Measurements from ENCODE around the gene TNFRSF17. TPM values are rescaled to one million over a fixed set of nuclear protein-coding genes. Genes with fewer than 3 reads are reported as not detected.

Gene TNFRSF17
- total and polyA plus RNA-seq, 10 of the 15 experiments (the other 5 are each of a cell fraction or from before 2014, with no cell fraction given): 106 to 461 (median 179) TPM

DNA sequence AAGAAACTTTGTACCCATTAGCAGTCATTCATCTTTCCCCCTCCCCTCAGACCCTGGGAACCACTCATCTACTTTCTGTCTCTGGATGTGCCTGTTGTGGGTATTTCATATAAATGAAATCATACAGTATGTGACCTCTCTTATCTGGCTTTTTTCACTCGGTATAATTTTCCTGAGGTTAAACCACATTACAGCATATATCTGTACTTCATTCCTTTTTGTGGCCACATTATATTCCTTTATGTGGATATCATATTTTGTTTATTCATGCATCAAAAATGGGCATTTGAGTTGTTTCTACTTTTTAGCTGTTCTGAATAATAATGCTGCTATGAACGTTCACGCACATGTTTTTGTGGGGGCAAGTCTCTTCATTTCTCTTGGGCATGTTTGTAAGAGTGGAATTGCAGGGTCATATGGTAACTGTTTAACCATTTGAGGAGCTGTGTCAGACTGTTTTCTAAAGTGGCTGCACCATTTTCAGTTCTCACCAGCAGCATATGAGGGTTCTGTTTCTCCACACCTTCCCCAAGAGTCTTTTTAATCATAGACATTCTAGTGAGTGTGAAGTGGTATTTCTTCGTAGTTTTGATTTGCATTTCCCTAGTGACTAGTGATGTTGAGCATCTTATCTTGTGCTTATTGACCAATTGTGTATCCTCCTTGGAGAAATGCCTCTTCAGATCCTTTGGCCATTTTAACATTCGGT is 15.3 kb downstream of the TNFRSF17 start (continued):
- TF ChIP-seq, protein P1, sequence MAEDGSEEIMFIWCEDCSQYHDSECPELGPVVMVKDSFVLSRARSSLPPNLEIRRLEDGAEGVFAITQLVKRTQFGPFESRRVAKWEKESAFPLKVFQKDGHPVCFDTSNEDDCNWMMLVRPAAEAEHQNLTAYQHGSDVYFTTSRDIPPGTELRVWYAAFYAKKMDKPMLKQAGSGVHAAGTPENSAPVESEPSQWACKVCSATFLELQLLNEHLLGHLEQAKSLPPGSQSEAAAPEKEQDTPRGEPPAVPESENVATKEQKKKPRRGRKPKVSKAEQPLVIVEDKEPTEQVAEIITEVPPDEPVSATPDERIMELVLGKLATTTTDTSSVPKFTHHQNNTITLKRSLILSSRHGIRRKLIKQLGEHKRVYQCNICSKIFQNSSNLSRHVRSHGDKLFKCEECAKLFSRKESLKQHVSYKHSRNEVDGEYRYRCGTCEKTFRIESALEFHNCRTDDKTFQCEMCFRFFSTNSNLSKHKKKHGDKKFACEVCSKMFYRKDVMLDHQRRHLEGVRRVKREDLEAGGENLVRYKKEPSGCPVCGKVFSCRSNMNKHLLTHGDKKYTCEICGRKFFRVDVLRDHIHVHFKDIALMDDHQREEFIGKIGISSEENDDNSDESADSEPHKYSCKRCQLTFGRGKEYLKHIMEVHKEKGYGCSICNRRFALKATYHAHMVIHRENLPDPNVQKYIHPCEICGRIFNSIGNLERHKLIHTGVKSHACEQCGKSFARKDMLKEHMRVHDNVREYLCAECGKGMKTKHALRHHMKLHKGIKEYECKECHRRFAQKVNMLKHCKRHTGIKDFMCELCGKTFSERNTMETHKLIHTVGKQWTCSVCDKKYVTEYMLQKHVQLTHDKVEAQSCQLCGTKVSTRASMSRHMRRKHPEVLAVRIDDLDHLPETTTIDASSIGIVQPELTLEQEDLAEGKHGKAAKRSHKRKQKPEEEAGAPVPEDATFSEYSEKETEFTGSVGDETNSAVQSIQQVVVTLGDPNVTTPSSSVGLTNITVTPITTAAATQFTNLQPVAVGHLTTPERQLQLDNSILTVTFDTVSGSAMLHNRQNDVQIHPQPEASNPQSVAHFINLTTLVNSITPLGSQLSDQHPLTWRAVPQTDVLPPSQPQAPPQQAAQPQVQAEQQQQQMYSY (CRISPR knock-in tag; IDR thresholded peaks at IDR 0.05): no peak
- TF ChIP-seq, protein P2, sequence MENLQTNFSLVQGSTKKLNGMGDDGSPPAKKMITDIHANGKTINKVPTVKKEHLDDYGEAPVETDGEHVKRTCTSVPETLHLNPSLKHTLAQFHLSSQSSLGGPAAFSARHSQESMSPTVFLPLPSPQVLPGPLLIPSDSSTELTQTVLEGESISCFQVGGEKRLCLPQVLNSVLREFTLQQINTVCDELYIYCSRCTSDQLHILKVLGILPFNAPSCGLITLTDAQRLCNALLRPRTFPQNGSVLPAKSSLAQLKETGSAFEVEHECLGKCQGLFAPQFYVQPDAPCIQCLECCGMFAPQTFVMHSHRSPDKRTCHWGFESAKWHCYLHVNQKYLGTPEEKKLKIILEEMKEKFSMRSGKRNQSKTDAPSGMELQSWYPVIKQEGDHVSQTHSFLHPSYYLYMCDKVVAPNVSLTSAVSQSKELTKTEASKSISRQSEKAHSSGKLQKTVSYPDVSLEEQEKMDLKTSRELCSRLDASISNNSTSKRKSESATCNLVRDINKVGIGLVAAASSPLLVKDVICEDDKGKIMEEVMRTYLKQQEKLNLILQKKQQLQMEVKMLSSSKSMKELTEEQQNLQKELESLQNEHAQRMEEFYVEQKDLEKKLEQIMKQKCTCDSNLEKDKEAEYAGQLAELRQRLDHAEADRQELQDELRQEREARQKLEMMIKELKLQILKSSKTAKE (IDR thresholded peaks at IDR 0.05; ENCODE audit: low read depth, poor library complexity, severe bottlenecking): peak; percentile 71
- TF ChIP-seq MEF2B (IDR thresholded peaks at IDR 0.05; ENCODE audit: partially characterized antibody, poor library complexity, severe bottlenecking) (peak; percentile 74), POLR2AphosphoS5 (IDR thresholded peaks at IDR 0.05; ENCODE audit: low read length) (peak; percentile 54; the same call in 1 of the 2 replicates), IKZF1 (conservative IDR thresholded peaks at IDR 0.05) (peak; percentile 42), GATAD2B (conservative IDR thresholded peaks at IDR 0.05; ENCODE audit: low read depth) (peak; percentile 50; the same call in 1 of the 2 replicates), EED (IDR thresholded peaks at IDR 0.05; ENCODE audit: low read depth) (no peak; the same call in 1 of the 2 replicates)
- TF ChIP-seq, protein P3, sequence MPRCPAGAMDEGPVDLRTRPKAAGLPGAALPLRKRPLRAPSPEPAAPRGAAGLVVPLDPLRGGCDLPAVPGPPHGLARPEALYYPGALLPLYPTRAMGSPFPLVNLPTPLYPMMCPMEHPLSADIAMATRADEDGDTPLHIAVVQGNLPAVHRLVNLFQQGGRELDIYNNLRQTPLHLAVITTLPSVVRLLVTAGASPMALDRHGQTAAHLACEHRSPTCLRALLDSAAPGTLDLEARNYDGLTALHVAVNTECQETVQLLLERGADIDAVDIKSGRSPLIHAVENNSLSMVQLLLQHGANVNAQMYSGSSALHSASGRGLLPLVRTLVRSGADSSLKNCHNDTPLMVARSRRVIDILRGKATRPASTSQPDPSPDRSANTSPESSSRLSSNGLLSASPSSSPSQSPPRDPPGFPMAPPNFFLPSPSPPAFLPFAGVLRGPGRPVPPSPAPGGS (IDR thresholded peaks at IDR 0.05; ENCODE audit: borderline replicate concordance, insufficient read depth, low read depth, low read length, poor library complexity, severe bottlenecking): no peak
- TF ChIP-seq, protein P4, sequence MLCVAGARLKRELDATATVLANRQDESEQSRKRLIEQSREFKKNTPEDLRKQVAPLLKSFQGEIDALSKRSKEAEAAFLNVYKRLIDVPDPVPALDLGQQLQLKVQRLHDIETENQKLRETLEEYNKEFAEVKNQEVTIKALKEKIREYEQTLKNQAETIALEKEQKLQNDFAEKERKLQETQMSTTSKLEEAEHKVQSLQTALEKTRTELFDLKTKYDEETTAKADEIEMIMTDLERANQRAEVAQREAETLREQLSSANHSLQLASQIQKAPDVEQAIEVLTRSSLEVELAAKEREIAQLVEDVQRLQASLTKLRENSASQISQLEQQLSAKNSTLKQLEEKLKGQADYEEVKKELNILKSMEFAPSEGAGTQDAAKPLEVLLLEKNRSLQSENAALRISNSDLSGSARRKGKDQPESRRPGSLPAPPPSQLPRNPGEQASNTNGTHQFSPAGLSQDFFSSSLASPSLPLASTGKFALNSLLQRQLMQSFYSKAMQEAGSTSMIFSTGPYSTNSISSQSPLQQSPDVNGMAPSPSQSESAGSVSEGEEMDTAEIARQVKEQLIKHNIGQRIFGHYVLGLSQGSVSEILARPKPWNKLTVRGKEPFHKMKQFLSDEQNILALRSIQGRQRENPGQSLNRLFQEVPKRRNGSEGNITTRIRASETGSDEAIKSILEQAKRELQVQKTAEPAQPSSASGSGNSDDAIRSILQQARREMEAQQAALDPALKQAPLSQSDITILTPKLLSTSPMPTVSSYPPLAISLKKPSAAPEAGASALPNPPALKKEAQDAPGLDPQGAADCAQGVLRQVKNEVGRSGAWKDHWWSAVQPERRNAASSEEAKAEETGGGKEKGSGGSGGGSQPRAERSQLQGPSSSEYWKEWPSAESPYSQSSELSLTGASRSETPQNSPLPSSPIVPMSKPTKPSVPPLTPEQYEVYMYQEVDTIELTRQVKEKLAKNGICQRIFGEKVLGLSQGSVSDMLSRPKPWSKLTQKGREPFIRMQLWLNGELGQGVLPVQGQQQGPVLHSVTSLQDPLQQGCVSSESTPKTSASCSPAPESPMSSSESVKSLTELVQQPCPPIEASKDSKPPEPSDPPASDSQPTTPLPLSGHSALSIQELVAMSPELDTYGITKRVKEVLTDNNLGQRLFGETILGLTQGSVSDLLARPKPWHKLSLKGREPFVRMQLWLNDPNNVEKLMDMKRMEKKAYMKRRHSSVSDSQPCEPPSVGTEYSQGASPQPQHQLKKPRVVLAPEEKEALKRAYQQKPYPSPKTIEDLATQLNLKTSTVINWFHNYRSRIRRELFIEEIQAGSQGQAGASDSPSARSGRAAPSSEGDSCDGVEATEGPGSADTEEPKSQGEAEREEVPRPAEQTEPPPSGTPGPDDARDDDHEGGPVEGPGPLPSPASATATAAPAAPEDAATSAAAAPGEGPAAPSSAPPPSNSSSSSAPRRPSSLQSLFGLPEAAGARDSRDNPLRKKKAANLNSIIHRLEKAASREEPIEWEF (IDR thresholded peaks at IDR 0.05; ENCODE audit: insufficient replicate concordance, low read depth, low read length): peak; percentile 53
- TF ChIP-seq, protein P5, sequence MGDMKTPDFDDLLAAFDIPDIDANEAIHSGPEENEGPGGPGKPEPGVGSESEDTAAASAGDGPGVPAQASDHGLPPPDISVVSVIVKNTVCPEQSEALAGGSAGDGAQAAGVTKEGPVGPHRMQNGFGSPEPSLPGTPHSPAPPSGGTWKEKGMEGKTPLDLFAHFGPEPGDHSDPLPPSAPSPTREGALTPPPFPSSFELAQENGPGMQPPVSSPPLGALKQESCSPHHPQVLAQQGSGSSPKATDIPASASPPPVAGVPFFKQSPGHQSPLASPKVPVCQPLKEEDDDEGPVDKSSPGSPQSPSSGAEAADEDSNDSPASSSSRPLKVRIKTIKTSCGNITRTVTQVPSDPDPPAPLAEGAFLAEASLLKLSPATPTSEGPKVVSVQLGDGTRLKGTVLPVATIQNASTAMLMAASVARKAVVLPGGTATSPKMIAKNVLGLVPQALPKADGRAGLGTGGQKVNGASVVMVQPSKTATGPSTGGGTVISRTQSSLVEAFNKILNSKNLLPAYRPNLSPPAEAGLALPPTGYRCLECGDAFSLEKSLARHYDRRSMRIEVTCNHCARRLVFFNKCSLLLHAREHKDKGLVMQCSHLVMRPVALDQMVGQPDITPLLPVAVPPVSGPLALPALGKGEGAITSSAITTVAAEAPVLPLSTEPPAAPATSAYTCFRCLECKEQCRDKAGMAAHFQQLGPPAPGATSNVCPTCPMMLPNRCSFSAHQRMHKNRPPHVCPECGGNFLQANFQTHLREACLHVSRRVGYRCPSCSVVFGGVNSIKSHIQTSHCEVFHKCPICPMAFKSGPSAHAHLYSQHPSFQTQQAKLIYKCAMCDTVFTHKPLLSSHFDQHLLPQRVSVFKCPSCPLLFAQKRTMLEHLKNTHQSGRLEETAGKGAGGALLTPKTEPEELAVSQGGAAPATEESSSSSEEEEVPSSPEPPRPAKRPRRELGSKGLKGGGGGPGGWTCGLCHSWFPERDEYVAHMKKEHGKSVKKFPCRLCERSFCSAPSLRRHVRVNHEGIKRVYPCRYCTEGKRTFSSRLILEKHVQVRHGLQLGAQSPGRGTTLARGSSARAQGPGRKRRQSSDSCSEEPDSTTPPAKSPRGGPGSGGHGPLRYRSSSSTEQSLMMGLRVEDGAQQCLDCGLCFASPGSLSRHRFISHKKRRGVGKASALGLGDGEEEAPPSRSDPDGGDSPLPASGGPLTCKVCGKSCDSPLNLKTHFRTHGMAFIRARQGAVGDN (IDR thresholded peaks at IDR 0.05): peak; percentile 65
